GM13976 (cell line): ENCODE measurements around the gene PXDC1.

Source experiments
- DNase-seq: peaks from one replicate; pipeline ENCODE4 v3.0.0; 2012; ENCODE audit warnings: low spot score
- CTCF ChIP-seq: IDR thresholded peaks from 2 replicates; pipeline ENCODE4 v1.5.1; 2012; ENCODE audit warnings: borderline replicate concordance, mild to moderate bottlenecking; ENCODE audit not compliant: insufficient read depth; ENCODE audit errors: extremely low read depth, missing control alignments, control extremely low read depth
- in situ Hi-C: fragments of 300-500 bp; cut with MboI; formaldehyde crosslinking; loops from one replicate; pipeline ENCODE4 v1.12.0; 2022; ENCODE audit warnings: low sequenced_read_pairs, mixed read lengths, inconsistent platforms; ENCODE audit not compliant: unreplicated experiment

Gene PXDC1

DNA sequence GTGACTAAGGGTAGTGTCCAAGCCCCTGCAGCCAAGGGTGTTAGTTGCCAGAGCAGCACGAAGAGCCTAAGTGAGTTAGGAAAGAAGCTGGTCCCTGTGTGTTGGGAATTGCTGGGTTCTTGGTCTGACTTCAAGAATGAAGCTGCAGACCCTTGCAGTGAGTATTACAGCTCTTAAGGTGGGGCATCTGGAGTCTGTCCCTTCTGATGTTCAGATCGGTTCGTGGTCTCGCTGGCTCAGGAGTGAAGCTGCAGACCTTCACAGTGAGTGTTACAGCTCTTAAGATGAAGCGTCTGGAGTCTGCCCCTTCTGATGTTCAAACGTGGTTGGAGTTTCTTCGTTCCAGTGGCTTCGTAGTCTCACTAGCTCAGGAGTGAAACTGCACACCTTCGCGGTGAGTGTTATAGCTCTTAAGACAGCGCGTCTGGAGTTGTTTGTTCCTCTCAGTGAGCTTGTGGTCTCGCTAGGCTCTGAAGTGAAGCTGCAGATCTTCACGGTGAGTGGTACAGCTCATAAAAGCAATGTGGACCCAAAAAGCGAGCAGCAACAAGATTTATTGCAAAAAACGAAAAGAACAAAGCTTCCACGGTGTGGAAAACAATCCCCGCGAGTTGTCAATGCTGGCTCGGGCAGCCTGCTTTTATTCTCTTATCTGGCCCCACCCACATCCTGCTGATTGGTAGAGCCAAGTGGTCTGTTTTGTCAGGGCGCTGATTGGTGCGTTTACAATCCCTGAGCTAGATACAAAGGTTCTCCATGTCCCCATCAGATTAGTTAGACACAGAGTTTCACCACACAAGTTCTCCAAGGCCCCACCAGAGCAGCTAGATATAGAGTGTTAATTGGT, 31.8 kb downstream of the PXDC1 start:
- DNase-seq: no peak
- in situ Hi-C loops: no loop called here
- TF ChIP-seq CTCF: no peak

- no peak for DNase-seq
- no peak for TF ChIP-seq CTCF
- in situ Hi-C loops: no loop called here
Observed at GRCh38 chr6:3718407-3718806, 33.1 kb downstream of the PXDC1 start.

DNA sequence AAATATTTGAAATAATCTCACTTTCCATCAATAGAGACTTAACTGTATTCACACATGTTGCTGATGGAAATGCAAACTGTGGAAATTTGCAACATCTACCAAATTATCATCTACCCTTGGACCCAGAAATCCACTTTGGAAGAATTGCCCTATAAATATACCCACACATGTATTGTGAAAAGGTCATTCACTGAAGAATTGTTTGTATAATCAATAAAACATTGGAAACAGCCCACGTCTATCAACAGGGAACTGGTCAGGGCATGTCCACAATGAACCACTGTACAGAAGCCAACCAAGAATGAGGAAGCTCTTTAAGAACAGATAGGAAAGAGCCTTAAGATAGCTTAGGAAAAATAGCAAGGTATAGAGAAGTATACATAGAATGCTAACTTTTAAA, 36.2 kb downstream of the PXDC1 start:
- no peak for DNase-seq
- TF ChIP-seq CTCF: no peak
- in situ Hi-C loops: no loop called here

GRCh38 chr6:3714768-3715167, 36.7 kb downstream of the PXDC1 start:
- no peak for DNase-seq
- in situ Hi-C loops: no loop called here
- TF ChIP-seq CTCF: no peak

DNA sequence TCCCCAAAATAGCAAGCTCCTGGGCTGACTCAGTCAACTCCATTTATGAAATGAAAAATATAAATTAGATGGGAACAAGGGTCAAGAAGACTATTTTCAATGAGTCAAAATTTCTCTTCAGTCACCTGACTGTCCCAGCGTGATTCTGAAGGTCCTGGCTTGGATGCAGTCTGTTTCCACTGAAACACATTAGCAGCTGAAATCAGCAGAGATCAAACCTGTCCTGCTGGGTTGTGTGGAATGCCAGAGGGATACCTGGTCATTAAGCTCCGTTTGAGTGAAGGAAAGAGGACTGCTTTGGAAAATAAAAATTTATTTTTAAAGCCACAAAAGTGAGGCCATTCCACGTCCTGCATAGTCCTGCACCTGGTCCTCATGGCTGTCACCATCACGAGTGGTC, 37.4 kb downstream of the PXDC1 start:
- no peak for DNase-seq
- no peak for TF ChIP-seq CTCF
- in situ Hi-C loops: no loop called here

GRCh38 chr6:3712827-3713665, 38.5 kb downstream of the PXDC1 start:
- no peak for DNase-seq
- no peak for TF ChIP-seq CTCF
- in situ Hi-C loops: no loop called here
